ENCODE data around the gene ZDHHC11.
"Not testable (repeated sequence)": the region's sequence is repeated elsewhere in the genome, so short reads cannot be mapped to it uniquely, and the experiment has no call there.

The ZDHHC11 gene

GRCh38 chr5:757931-758697 is 92.7 kb downstream of the ZDHHC11 start:
- DNase-seq, result no peak

- DNase-seq, result no peak
Observed at GRCh38 chr5:757346-757930, 93.3 kb downstream of the ZDHHC11 start.

DNA sequence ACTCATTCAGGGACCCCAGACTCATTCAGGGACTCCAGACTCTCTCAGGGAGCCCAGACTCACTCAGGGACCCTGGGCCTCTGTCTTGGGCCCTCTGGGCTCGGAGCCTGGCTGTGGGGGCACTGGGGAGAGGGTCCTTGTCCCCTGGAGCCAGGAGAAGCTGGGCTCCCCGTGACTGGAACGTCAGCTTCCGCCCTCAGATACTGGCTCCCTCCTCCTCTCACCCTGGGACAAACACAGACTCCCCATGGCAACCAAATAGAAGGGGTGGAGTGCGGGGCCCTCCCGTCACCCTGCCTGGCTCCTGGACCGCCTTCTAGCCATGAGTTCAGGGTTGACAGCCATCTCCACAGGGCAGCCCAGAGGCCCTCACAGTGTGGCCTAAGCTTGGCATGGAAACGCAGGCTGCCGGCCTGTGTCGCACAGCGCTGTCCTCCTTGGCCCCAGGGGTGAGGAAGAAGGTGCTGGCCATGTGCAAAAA is 93.9 kb downstream of the ZDHHC11 start:
- no peak for DNase-seq

DNA sequence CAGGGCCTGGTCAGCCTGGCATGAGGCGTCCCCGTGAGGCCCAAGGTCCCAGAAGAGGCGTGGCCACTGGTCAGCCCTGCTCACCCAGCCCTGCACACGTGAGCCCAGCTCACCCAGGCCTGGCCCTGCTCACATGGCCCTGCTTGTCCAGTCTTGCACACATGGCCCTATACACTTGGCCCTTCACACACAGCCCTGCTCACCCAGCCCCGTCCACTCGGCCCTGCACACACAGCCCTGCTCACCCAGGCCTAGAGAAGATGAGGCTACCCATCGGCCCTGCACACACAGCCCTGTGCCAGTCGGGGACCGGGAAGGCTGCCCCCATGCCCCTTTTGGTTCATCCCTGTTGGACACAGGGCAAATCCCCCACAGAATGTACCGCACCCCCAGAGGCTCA is 94.6 kb downstream of the ZDHHC11 start:
- DNase-seq, result no peak

GRCh38 chr5:754143-754632 is 96.6 kb downstream of the ZDHHC11 start:
- DNase-seq, result not testable (repeated sequence)

DNA sequence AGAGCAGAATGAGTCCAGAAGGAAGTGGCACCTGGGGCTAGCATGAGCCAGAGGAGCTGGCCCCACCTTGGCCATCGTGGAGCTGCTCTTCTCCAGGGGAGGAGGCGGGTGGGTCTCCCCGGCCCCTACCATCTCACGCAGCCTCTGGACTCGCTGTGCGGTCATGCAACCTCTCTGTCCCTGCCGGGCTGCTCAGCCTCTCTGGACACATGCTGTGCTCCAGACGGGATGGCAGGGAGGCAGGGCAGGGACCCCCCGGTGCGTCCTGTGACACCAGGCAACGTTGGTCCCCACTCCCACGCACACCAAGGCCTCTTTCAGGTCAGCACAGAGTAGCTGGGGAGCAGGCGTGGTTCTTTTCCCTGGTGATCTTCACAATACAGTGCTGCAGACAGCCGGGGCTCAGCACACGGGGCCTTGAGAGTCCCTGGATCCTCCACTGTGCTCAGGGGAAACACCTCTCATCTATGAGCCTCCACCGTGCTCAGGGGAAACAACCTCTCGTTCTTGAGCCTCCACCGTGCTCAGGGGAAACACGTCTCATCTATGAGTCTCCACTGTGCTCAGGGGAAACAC is 97.1 kb downstream of the ZDHHC11 start:
- DNase-seq, result not testable (repeated sequence)

DNA sequence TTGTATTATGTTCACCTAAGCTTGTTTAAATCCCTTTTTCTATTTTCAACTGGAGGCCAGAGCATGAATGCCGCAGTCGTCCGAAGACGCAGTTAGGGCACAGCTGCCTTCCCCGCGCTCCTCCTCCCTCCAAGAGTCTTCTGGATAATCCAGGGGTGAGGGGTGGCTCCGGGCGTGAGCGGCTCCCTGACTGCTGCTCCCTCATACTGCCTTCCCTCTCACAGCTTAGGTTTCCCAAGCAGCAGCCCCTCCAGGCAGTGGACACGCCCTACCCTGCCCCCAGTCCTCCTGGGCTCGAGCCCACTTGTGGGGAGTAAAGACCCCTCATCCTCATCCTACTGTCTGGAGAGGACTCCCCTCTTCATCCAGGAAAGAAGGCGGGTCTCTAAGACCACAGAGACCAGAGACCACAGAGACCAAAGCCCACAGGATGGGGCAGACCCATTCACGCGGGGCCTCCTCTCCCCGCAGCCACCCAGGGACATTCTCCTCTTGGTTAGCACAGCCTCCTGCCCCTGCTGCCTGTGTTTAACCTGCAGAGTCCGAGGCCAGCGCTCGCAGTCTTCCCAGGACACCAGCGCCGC is 98.2 kb downstream of the ZDHHC11 start:
- DNase-seq, result not testable (repeated sequence)

GRCh38 chr5:751992-752391 is 98.8 kb downstream of the ZDHHC11 start:
- DNase-seq, result not testable (repeated sequence)

DNA sequence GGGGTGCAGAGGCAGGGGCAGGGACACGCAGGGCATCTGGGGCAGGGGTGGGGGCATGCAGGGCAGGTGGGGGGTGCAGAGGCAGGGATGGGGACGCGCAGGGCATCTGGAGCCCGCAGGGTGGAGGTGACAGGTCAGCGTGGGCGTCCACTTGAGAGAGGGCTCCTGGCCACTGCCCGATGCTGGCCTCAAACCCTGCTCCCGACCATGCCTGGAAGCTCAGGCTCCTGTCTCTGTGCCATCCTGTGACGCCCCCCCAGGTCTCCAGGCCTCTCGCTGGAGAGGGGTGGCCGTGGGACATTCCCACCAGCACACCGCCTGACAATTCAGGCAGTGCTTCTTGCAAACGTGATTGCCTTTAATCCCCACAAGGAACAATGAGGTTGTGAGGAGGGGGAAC is 99.3 kb downstream of the ZDHHC11 start:
- DNase-seq, result no peak

DNA sequence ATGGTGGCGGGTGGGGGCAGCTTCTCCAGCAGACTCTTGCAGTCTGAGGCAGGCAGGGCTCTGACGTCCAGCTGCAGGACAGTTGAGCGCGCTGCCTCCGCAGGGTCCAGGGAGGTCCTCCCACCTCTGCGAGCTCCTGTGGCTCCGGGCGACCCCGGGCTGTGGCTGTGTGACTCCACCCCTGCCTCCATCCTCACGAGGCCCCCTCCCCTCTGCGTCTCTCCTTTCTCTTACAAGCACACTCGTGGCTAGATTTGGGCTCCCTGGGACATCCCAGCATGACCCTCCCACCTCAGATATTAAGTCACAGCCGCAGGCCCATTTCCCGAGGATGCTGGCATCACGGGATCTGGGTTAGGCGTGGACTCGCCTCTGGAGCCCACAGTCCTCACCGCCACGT is 100.6 kb downstream of the ZDHHC11 start:
- not testable (repeated sequence) for DNase-seq

- DNase-seq, result no peak
Observed at GRCh38 chr5:749101-749670, 101.6 kb downstream of the ZDHHC11 start.

DNA sequence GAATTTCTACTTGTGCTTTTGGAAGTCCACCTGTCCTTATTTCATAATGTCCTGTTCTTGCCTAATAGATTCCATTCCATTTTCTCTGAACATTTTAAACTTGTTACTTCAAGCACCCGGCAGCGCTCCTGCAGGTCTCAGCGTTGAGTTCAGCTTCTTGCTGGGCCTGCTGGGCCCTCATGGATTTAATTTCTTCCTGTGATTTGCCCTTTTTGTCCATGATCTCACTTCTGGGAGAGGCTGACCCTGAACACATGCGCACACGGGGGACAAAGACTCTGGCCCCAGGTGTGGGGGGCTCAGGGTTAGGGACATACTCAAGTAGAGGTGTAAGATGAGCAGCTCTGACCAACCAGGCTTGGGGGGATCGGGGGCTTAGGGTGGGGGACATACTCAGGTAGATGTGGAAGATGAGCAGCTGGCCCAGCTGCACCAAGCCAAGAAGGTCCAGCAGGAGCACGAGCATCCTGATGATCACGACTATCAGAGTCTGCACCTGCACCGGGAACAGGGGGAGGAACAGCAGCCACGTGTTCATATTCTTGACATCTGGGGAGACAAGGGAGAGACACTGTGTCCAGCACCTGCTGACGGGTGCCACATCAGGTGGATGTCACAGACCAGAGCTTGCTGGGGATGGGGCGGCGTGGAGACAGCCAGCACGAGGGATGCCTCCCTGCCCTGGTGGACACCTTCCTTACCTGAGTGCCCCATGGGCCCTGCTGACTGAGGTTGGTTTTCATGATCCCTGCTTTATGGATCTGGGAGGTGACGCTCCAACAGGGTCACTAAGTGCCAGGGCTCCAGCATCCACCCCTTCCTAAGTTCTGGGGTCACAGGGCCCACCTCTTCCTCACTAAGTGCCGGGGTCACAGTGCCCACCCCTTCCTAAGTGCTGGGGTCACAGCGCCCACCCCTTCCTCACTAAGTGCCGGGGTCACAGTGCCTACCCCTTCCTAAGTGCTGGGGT is 102.5 kb downstream of the ZDHHC11 start:
- not testable (repeated sequence) for DNase-seq

- not testable (repeated sequence) for DNase-seq
Observed at GRCh38 chr5:747303-747844, 103.4 kb downstream of the ZDHHC11 start.

DNA sequence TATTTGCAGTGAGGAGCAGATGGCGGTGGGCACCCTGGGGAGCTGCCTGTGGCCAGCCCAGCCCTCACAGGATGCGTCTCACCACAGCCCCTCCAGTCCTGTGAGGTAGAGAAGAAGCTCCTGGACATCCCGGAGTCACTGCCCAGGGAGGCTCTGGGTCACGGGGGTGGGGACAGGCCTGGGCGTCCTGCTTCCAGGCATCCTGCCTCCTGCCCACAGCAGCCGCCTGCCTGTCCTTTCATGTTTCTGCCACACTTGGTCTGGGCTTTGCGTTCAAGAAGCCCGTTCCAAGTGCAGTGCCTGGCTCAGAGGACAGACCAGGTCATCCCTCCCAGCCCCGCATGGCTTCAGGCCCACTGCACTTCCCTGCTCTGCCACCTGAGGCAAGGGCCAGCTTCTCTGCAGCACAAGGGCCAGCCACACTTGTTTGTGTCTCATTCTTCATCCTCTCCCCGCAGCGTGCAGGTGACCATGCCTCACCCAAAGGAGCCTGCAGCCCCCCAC is 104.5 kb downstream of the ZDHHC11 start:
- no peak for DNase-seq

All from stimulated activated CD4-positive, alpha-beta T cell treated with anti-CD3 and anti-CD28 coated beads, Interleukin-2, amount 100 ng/mL, for 48 hours (primary cell).